Large intestine (tissue), 3 donors: ENCODE data around the gene PITPNB. TPM values are rescaled to one million over a fixed set of nuclear protein-coding genes. Genes with fewer than 3 reads are reported as not detected.

ENCODE experiments used
- DNase-seq, 2 donors: peaks; one replicate each; pipeline versions ENCODE4 v3.0.0 to v3.0.0-alpha.2; 2013
- H3K27ac ChIP-seq: one replicate; pipeline ENCODE4 v1.5.1; 2013; ENCODE audit warnings: low read length
- H3K27me3 ChIP-seq: 2 replicates; pipeline ENCODE4 v1.6.1; 2013; ENCODE audit warnings: low read length; ENCODE audit not compliant: control insufficient read depth, insufficient read depth
- H3K36me3 ChIP-seq: 2 replicates; pipeline ENCODE4 v1.6.1; 2013; ENCODE audit warnings: low read length; ENCODE audit not compliant: control insufficient read depth, insufficient read depth
- H3K4me1 ChIP-seq: one replicate; pipeline ENCODE4 v1.6.1; 2013; ENCODE audit warnings: low read length; ENCODE audit not compliant: control insufficient read depth, insufficient read depth
- H3K4me3 ChIP-seq: one replicate; pipeline ENCODE4 v1.5.1; 2013; ENCODE audit warnings: low read length
- H3K9me3 ChIP-seq: one replicate; pipeline ENCODE4 v1.6.1; 2013; ENCODE audit warnings: mild to moderate bottlenecking, low read depth, low read length, moderate library complexity; ENCODE audit not compliant: control insufficient read depth
- WGBS: methylation state at CpG from one replicate; pipeline ENCODE4 v1.1.5; 2013; ENCODE audit warnings: low lambda C conversion rate; ENCODE audit not compliant: insufficient coverage; 5-methylcytosine and 5-hydroxymethylcytosine counted together
- polyA plus RNA-seq: library from polyadenylated mRNA; unstranded; fragments of 120-200 nt; gene quantifications from one replicate; pipeline ENCODE4 v1.2.1, GENCODE V29; 2013

The PITPNB gene
- polyA plus RNA-seq, 1 donor: 53.4 TPM

- Histone ChIP-seq H3K9me3 (no peaks in the 10 kb centered on the region), H3K27me3 (no peaks in the 10 kb centered on the region), H3K4me1 (peaks cover 9% of the 10 kb centered on the region), H3K27ac (peak overlapping the region; percentile 12), H3K36me3 (peaks cover 10% of the 10 kb centered on the region), H3K4me3 (no peak overlapping the region)
- WGBS: 83% methylated on average over 1 of the region's 20 CpGs
- DNase-seq: no peak
These were observed 74.1 kb downstream of the PITPNB start for GRCh38 chr22:27844656-27845591.

DNA sequence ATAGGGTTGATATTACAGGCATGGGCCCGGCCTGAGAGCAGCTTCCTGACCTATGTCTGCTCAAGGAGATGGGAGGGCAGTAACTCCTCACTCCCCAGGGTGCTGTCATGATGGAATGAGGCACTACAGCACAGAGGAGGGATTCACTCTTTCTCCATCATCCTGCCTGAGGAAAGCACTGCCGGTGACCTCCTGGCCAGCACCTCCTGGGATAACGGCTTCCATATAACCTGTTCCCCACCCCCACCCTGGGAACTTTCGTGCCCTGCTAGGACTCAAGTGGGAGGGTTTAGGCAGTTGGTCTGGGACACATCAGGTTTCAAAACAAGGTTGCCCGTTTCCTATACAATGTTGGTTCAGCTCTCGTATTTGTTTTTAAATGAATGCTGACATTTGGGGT lies 74.8 kb downstream of the PITPNB start:
- no peak overlapping the region for H3K4me3 ChIP-seq
- H3K36me3 ChIP-seq: peaks cover 7% of the 10 kb centered on the region
- H3K27ac ChIP-seq: no peak overlapping the region
- no peaks in the 10 kb centered on the region for H3K9me3 ChIP-seq
- 86% methylated on average over 1 of the region's 6 CpGs for WGBS
- H3K4me1 ChIP-seq: peaks cover 9% of the 10 kb centered on the region
- H3K27me3 ChIP-seq: no peaks in the 10 kb centered on the region
- DNase-seq: no peak

DNA sequence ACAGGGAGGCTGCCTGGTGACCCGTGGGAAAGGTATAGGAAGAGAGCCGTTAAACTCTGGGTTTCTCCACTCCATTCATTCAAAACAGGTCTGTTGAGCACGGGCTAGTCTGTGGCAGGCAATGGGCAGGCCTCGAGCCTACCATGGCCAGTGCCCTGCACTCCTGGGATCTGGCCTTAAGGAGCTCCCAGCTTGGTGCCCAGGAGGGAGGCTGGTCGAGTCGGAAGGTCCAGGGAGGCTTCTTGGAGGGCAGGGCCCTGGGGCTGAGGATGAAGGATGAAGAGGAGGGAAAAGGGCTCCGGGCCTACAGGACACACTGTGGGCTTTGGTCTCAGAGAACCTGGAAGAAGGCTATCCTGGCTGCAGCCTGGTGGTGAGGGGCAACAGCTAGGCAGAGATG lies 75.6 kb downstream of the PITPNB start:
- no peaks in the 10 kb centered on the region for H3K9me3 ChIP-seq
- DNase-seq: no peak
- H3K4me1 ChIP-seq: peaks cover 9% of the 10 kb centered on the region
- no peaks in the 10 kb centered on the region for H3K27me3 ChIP-seq
- no peak overlapping the region for H3K4me3 ChIP-seq
- no peak overlapping the region for H3K27ac ChIP-seq
- peaks cover 7% of the 10 kb centered on the region for H3K36me3 ChIP-seq
- no CpG with 5 or more reads among the region's 7 CpGs for WGBS

- 27% methylated on average over 3 of the region's 15 CpGs for WGBS
- peaks cover 4% of the 10 kb centered on the region for H3K36me3 ChIP-seq
- H3K27me3 ChIP-seq: no peaks in the 10 kb centered on the region
- no peak overlapping the region for H3K27ac ChIP-seq
- H3K9me3 ChIP-seq: no peaks in the 10 kb centered on the region
- H3K4me3 ChIP-seq: no peak overlapping the region
- no peak for DNase-seq
- H3K4me1 ChIP-seq: peaks cover 9% of the 10 kb centered on the region
These were observed 76.2 kb downstream of the PITPNB start for GRCh38 chr22:27842669-27843431.

DNA sequence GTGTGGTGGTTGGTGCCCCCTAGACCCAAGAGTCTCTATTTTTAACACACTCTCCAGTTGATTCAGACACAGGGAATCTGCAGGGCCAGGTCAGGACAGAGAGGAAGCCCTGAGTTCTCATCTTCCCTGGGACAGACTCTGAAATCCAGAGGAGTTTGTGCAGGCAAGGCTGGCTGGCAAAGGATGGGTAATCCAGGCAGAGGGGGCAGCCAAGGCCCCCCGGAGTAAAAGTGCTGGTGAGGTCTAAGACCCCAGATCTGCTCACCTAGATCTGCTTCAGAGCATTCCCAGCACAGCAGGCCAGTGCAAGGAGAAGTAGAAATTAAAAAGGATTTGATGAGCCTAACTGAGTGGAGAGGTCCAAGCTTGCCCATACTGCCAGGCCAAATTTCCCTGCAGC lies 76.9 kb downstream of the PITPNB start:
- no peak for DNase-seq
- no CpG with 5 or more reads among the region's 1 CpG for WGBS
- Histone ChIP-seq H3K4me3 (no peak overlapping the region), H3K4me1 (peaks cover 9% of the 10 kb centered on the region), H3K27ac (no peak overlapping the region), H3K36me3 (peaks cover 4% of the 10 kb centered on the region), H3K9me3 (no peaks in the 10 kb centered on the region), H3K27me3 (no peaks in the 10 kb centered on the region)

GRCh38 chr22:27840436-27840835 lies 78.6 kb downstream of the PITPNB start:
- no peaks in the 10 kb centered on the region for H3K9me3 ChIP-seq
- H3K36me3 ChIP-seq: peaks cover 2% of the 10 kb centered on the region
- no peak overlapping the region for H3K4me3 ChIP-seq
- no peaks in the 10 kb centered on the region for H3K27me3 ChIP-seq
- WGBS: 100% methylated on average over 2 of the region's 7 CpGs
- peaks cover 11% of the 10 kb centered on the region for H3K4me1 ChIP-seq
- H3K27ac ChIP-seq: no peak overlapping the region
- no peak for DNase-seq

- no peak for DNase-seq
- H3K9me3 ChIP-seq: no peaks in the 10 kb centered on the region
- 100% methylated on average over 2 of the region's 13 CpGs for WGBS
- no peaks in the 10 kb centered on the region for H3K27me3 ChIP-seq
- no peaks in the 10 kb centered on the region for H3K36me3 ChIP-seq
- H3K4me3 ChIP-seq: no peak overlapping the region
- peaks cover 10% of the 10 kb centered on the region for H3K4me1 ChIP-seq
- H3K27ac ChIP-seq: no peak overlapping the region
These were observed 79.9 kb downstream of the PITPNB start for GRCh38 chr22:27839057-27839660.

- Histone ChIP-seq H3K27ac (no peak overlapping the region), H3K9me3 (no peaks in the 10 kb centered on the region), H3K4me1 (peaks cover 5% of the 10 kb centered on the region), H3K36me3 (no peaks in the 10 kb centered on the region), H3K27me3 (no peaks in the 10 kb centered on the region), H3K4me3 (no peak overlapping the region)
- no peak for DNase-seq
- WGBS: no CpG with 5 or more reads among the region's 10 CpGs
These were observed 82.9 kb downstream of the PITPNB start for GRCh38 chr22:27836181-27836580.

- Histone ChIP-seq H3K36me3 (no peaks in the 10 kb centered on the region), H3K27ac (no peak overlapping the region), H3K4me3 (no peak overlapping the region), H3K27me3 (no peaks in the 10 kb centered on the region), H3K9me3 (no peaks in the 10 kb centered on the region), H3K4me1 (peaks cover 5% of the 10 kb centered on the region)
- WGBS: no CpG with 5 or more reads among the region's 6 CpGs
- DNase-seq: no peak
These were observed 83.6 kb downstream of the PITPNB start for GRCh38 chr22:27835446-27835845.
